IPS-18a (cell line): Measurements from ENCODE around the gene CCNY.

Source experiments
- H3K27ac ChIP-seq: one replicate; pipeline ENCODE4 v1.5.1; 2013; ENCODE audit warnings: low read length
- H3K27me3 ChIP-seq: one replicate; pipeline ENCODE4 v1.6.1; 2013; ENCODE audit warnings: mild to moderate bottlenecking, low read length; ENCODE audit not compliant: control insufficient read depth, insufficient read depth
- H3K36me3 ChIP-seq: one replicate; pipeline ENCODE4 v1.6.1; 2013; ENCODE audit warnings: low read depth, low read length; ENCODE audit not compliant: control insufficient read depth
- H3K4me1 ChIP-seq: one replicate; pipeline ENCODE4 v1.6.1; 2013; ENCODE audit warnings: low read depth, low read length; ENCODE audit not compliant: control insufficient read depth
- H3K4me3 ChIP-seq: one replicate; pipeline ENCODE4 v1.5.1; 2013; ENCODE audit warnings: low read length
- H3K9ac ChIP-seq: one replicate; pipeline ENCODE4 v1.6.1; 2013; ENCODE audit warnings: mild to moderate bottlenecking, low read length, moderate library complexity
- H3K9me3 ChIP-seq: one replicate; pipeline ENCODE4 v1.6.1; 2013; ENCODE audit warnings: low read depth, low read length; ENCODE audit not compliant: control insufficient read depth

CCNY gene

GRCh38 chr10:35316218-35316967, 19.9 kb upstream of the CCNY start:
- no peaks in the 10 kb centered on the region for H3K4me1 ChIP-seq
- no peaks in the 10 kb centered on the region for H3K9me3 ChIP-seq
- no peaks in the 10 kb centered on the region for H3K36me3 ChIP-seq
- H3K9ac ChIP-seq, result no peak overlapping the region
- H3K27me3 ChIP-seq, result no peaks in the 10 kb centered on the region
- no peak overlapping the region for H3K4me3 ChIP-seq
- H3K27ac ChIP-seq, result no peak overlapping the region

DNA sequence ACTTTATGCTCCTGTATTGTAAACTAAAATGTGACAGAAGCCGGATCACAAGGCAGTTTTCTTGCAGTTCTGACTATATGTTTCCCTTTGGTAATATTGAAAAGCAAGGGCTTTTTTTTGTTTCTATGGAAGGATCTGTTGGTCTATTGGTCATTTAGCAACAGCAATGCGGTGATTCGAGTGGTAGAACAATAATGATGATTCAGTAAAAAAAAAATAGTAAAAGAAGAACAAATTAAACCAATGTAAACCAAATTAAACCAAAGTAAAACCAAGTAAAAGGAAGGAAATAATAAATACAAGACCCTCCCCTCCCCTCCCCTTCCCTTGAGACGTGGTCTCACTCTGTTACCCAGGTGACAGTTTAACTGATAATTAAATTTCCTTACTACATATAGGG, 17.8 kb upstream of the CCNY start:
- H3K9ac ChIP-seq, result no peak overlapping the region
- H3K27ac ChIP-seq, result no peak overlapping the region
- no peak overlapping the region for H3K4me3 ChIP-seq
- H3K4me1 ChIP-seq, result no peaks in the 10 kb centered on the region
- no peaks in the 10 kb centered on the region for H3K9me3 ChIP-seq
- H3K27me3 ChIP-seq, result no peaks in the 10 kb centered on the region
- no peaks in the 10 kb centered on the region for H3K36me3 ChIP-seq

DNA sequence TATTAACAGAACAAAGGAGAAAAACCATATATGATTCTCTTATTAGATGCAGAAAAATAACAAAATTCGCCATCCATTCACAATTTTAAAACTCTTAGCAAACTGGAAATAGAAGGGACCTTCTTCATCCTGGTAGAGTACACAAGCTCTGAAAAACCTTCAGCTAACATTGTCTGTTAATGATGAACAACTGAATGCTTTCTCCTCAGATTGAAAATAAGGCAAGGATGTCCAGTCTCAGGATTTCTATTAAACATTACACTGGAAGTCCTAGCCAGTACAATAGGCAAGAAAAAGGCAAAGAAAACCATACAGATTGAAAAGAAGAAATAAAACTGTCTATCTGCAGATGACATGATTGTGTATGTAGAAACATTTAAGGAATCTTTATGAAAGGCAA, 16.0 kb upstream of the CCNY start:
- Histone ChIP-seq H3K27me3 (no peaks in the 10 kb centered on the region), H3K36me3 (no peaks in the 10 kb centered on the region)

DNA sequence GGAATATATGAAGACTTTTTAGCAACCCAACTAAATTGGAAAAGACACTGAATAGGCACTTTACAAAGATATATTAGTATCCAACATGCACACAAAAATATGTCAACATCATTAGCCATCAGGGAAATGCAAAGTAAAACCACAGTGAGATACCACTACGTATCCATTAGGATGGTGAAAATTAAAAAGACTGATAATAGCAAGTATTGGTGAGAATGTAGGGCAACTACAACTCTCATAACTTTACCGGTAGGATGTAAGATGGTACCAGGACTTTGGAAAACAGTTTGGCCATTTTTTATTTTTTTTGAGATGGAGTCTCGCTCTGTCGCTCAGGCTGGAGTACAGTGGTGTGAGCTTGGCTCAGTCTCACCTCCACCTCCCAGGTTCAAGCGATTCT, 13.7 kb upstream of the CCNY start:
- Histone ChIP-seq H3K36me3 (no peaks in the 10 kb centered on the region), H3K4me3 (no peak overlapping the region), H3K9me3 (no peaks in the 10 kb centered on the region), H3K27ac (no peak overlapping the region), H3K27me3 (no peaks in the 10 kb centered on the region), H3K9ac (no peak overlapping the region), H3K4me1 (peaks cover 3% of the 10 kb centered on the region)

More for the DNA sequence above, 16.0 kb upstream of the CCNY start:
- Histone ChIP-seq H3K9ac (no peak overlapping the region), H3K4me3 (no peak overlapping the region), H3K27ac (no peak overlapping the region), H3K4me1 (peaks cover 3% of the 10 kb centered on the region), H3K9me3 (no peaks in the 10 kb centered on the region)

GRCh38 chr10:35324196-35324595, 12.1 kb upstream of the CCNY start:
- Histone ChIP-seq H3K9ac (no peak overlapping the region), H3K4me1 (peaks cover 3% of the 10 kb centered on the region), H3K36me3 (no peaks in the 10 kb centered on the region), H3K27ac (no peak overlapping the region), H3K4me3 (no peak overlapping the region), H3K9me3 (no peaks in the 10 kb centered on the region), H3K27me3 (no peaks in the 10 kb centered on the region)

DNA sequence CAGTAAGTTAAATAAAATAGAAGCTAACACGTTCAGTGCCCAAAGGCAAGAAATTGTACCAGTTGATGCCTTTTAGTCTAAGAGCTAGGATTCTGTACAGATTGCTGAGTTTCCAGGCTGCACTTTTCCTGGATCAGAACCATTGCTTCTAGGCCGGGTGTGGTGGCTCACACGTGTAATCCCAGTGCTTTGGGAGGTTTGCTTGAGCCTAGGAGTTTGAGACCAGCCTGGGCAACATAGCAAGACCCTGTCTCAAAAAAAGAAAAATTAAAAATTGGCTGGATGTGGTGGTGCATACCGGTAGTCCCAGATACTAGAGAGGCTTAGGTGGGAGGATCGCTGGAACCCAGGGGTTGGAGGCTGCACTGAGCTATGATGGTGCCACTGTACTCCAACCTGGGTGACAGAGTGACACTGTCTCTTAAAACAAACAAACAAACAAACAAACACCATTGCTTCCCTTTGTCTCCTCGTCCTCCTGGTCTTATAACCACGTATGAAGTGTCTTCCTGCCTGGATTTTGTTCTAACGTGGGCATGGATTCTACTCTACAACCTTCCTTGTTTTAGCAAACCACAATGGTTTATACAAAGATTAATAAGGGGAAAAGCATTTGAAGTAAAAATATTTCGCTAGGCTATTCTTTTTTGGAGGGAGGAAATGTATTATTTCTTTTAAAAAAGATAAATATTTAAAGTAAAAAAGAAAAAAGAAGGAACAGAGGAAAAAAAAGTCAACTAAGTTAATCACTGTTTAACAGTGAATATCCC, 9.7 kb upstream of the CCNY start:
- no peak overlapping the region for H3K9ac ChIP-seq
- no peaks in the 10 kb centered on the region for H3K9me3 ChIP-seq
- H3K4me1 ChIP-seq, result peaks cover 12% of the 10 kb centered on the region
- H3K27ac ChIP-seq, result no peak overlapping the region
- no peak overlapping the region for H3K4me3 ChIP-seq
- H3K27me3 ChIP-seq, result no peaks in the 10 kb centered on the region
- no peaks in the 10 kb centered on the region for H3K36me3 ChIP-seq

- no peak overlapping the region for H3K27ac ChIP-seq
- peaks cover 12% of the 10 kb centered on the region for H3K4me1 ChIP-seq
- no peak overlapping the region for H3K9ac ChIP-seq
- H3K4me3 ChIP-seq, result no peak overlapping the region
- no peaks in the 10 kb centered on the region for H3K36me3 ChIP-seq
- H3K9me3 ChIP-seq, result no peaks in the 10 kb centered on the region
- no peaks in the 10 kb centered on the region for H3K27me3 ChIP-seq
Measured at GRCh38 chr10:35327790-35328403, 8.4 kb upstream of the CCNY start.

DNA sequence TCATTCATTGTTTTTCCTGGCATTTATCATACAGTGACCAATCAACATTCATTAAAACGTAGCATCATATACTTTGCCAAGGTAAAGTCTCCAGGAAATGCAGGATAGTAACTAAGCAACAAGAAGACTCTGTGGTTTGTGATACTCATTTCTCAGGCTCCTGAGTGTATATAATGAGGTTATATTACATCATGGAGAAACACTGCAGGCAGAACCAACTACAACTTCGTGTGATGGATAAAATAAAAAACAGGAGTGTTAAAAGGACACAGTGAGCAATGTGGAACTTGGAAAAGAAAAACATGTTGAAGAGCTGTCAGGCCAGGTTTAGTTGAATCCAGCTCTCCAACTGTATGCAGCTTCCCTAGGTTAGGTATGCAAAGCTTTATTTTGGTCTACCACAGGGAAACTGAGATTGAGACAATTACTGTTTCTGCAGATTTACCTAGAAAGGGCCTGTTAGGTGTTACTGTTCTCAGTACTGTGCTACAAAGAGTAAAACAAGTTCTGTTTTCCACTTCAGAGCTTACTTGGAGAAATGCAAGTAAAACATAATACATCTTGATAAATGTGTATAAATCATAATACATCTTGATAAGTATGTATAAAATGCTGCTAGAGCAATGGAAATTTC, 7.8 kb upstream of the CCNY start:
- H3K9me3 ChIP-seq, result no peaks in the 10 kb centered on the region
- peaks cover 12% of the 10 kb centered on the region for H3K4me1 ChIP-seq
- H3K27ac ChIP-seq, result no peak overlapping the region
- H3K9ac ChIP-seq, result no peak overlapping the region
- H3K36me3 ChIP-seq, result no peaks in the 10 kb centered on the region
- H3K27me3 ChIP-seq, result no peaks in the 10 kb centered on the region
- H3K4me3 ChIP-seq, result no peak overlapping the region

- Histone ChIP-seq H3K27me3 (no peaks in the 10 kb centered on the region), H3K4me1 (peaks cover 8% of the 10 kb centered on the region), H3K9me3 (no peaks in the 10 kb centered on the region), H3K4me3 (no peak overlapping the region), H3K36me3 (no peaks in the 10 kb centered on the region), H3K9ac (no peak overlapping the region), H3K27ac (no peak overlapping the region)
Measured at GRCh38 chr10:35329520-35329919, 6.8 kb upstream of the CCNY start.

- Histone ChIP-seq H3K9ac (no peak overlapping the region), H3K4me1 (peaks cover 11% of the 10 kb centered on the region), H3K36me3 (no peaks in the 10 kb centered on the region), H3K9me3 (no peaks in the 10 kb centered on the region), H3K27ac (no peak overlapping the region), H3K27me3 (no peaks in the 10 kb centered on the region), H3K4me3 (no peak overlapping the region)
Measured at GRCh38 chr10:35331894-35332640, 4.2 kb upstream of the CCNY start.

DNA sequence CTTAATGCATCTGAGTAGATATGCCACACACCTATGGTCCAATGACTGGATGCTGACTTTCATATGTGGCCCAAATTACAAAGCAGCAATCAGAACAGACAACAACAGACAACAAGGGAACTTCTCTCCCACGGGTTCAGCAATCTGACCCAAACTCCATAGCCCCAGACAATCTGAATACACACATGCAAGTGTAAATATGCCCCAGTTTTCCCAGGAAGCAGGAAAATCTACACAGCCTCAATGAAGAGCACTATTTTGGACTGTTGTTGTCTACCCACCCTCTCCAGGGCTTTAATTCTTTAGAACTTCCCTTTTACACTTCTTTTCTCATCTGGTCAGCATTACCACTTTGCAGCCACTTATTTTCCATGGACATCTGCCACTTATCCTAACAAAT, 2.0 kb upstream of the CCNY start:
- H3K27me3 ChIP-seq, result peaks cover 12% of the 10 kb centered on the region
- peaks cover 17% of the 10 kb centered on the region for H3K4me1 ChIP-seq
- no peak overlapping the region for H3K9ac ChIP-seq
- no peaks in the 10 kb centered on the region for H3K36me3 ChIP-seq
- H3K4me3 ChIP-seq, result no peak overlapping the region
- no peak overlapping the region for H3K27ac ChIP-seq
- H3K9me3 ChIP-seq, result no peaks in the 10 kb centered on the region
